Colonic mucosa (tissue), 4 donors: ENCODE data around the gene CORO2A. TPM values are rescaled to one million over a fixed set of nuclear protein-coding genes. Genes with fewer than 3 reads are reported as not detected.
"Not testable (repeated sequence)": the region's sequence is repeated elsewhere in the genome, so short reads cannot be mapped to it uniquely, and the experiment has no call there.

Source experiments
- DNase-seq: peaks from one replicate; pipeline ENCODE4 v3.0.0-alpha.2; 2020
- H3K27ac ChIP-seq: fragments of 200-600 bp; one replicate; pipeline ENCODE4 v1.8.0; 2021
- H3K27me3 ChIP-seq: fragments of 200-600 bp; one replicate; pipeline ENCODE4 v1.8.0; 2021
- H3K36me3 ChIP-seq: fragments of 200-600 bp; one replicate; pipeline ENCODE4 v1.8.0; 2021
- H3K4me1 ChIP-seq: fragments of 200-600 bp; one replicate; pipeline ENCODE4 v1.8.0; 2021; ENCODE audit warnings: mild to moderate bottlenecking
- H3K4me3 ChIP-seq: fragments of 200-600 bp; one replicate; pipeline ENCODE4 v1.8.0; 2021
- H3K9ac ChIP-seq, 2 donors: one replicate each; pipeline ENCODE4 v1.7.0; 2013; ENCODE audit warnings: control low read depth in 2 of 2, low read depth in 2 of 2, low read length in 2 of 2
- H3K9me3 ChIP-seq: fragments of 200-600 bp; one replicate; pipeline ENCODE4 v1.8.0; 2021
- CTCF ChIP-seq: fragments of 200-600 bp; IDR thresholded peaks from one replicate; pipeline ENCODE4 v1.8.0; 2022; ENCODE audit warnings: antibody characterized with exemption, mild to moderate bottlenecking
- intact Hi-C: fragments of 100-400 bp; cut with DNase I; formaldehyde crosslinking; loops from one replicate; pipeline ENCODE4 v1.14.1; 2022
- total RNA-seq, 2 donors: library from RNA; stranded (reverse); fragmentation: NEBNext Ultra II Directional in 1 of 2; extraction: Animal tissue kit (Norgen Biotek cat#: 25700) in 1 of 2; gene quantifications; one replicate each; pipeline ENCODE4 v1.2.1, GENCODE V29; 2021
- donor health status: healthy.
- donor health status: DM: no; HTN: no; CAD: no.
- donor health status: DM: no; HTN: no; CAD: no.

CORO2A gene
- total RNA-seq, 2 donors from 2014 or later = 53.8 to 68.1 TPM

GRCh38 chr9:98127226-98127625 is 65.2 kb downstream of the CORO2A start:
- no peak for DNase-seq
- no peaks in the 10 kb centered on the region for H3K36me3 ChIP-seq
- H3K9ac ChIP-seq = no peak overlapping the region

GRCh38 chr9:98124637-98125426 is 67.6 kb downstream of the CORO2A start:
- Histone ChIP-seq H3K27me3 (no peaks in the 10 kb centered on the region), H3K9ac (no peak overlapping the region), H3K27ac (no peak overlapping the region), H3K36me3 (no peaks in the 10 kb centered on the region), H3K4me1 (peaks cover 4% of the 10 kb centered on the region), H3K4me3 (no peak overlapping the region), H3K9me3 (no peaks in the 10 kb centered on the region)
- intact Hi-C loops = no loop called here
- TF ChIP-seq CTCF = no peak
- DNase-seq = no peak

More at GRCh38 chr9:98127226-98127625, 65.2 kb downstream of the CORO2A start:
- Histone ChIP-seq H3K27me3 (no peaks in the 10 kb centered on the region), H3K27ac (no peak overlapping the region), H3K4me1 (no peaks in the 10 kb centered on the region), H3K4me3 (no peak overlapping the region), H3K9me3 (no peaks in the 10 kb centered on the region)
- no peak for TF ChIP-seq CTCF
- intact Hi-C loops = no loop called here

- intact Hi-C loops, H3K4me3 ChIP-seq, H3K27ac ChIP-seq, DNase-seq, H3K9ac ChIP-seq, H3K9me3 ChIP-seq, H3K27me3 ChIP-seq, H3K36me3 ChIP-seq, H3K4me1 ChIP-seq: not testable (repeated sequence)
Observed at GRCh38 chr9:98124091-98124490, 68.3 kb downstream of the CORO2A start.

GRCh38 chr9:98121058-98121457 is 71.4 kb downstream of the CORO2A start:
- H3K9me3 ChIP-seq = no peaks in the 10 kb centered on the region
- intact Hi-C loops = no loop called here

GRCh38 chr9:98120476-98120875 is 72.0 kb downstream of the CORO2A start:
- H3K9ac ChIP-seq = peak overlapping the region in 1 of 2 donors; percentile 48
- no peaks in the 10 kb centered on the region for H3K27me3 ChIP-seq
- peaks cover 4% of the 10 kb centered on the region for H3K4me1 ChIP-seq
- no peak overlapping the region for H3K4me3 ChIP-seq
- no peak for TF ChIP-seq CTCF
- DNase-seq = peak; percentile 76
- no peaks in the 10 kb centered on the region for H3K36me3 ChIP-seq
- intact Hi-C loops = no loop called here
- no peaks in the 10 kb centered on the region for H3K9me3 ChIP-seq
- peak overlapping the region; percentile 96 for H3K27ac ChIP-seq

More at GRCh38 chr9:98121058-98121457, 71.4 kb downstream of the CORO2A start:
- Histone ChIP-seq H3K27me3 (no peaks in the 10 kb centered on the region), H3K36me3 (no peaks in the 10 kb centered on the region), H3K27ac (peak overlapping the region; percentile 96), H3K9ac (no peak overlapping the region), H3K4me1 (peaks cover 4% of the 10 kb centered on the region), H3K4me3 (no peak overlapping the region)
- DNase-seq = peak; percentile 80
- TF ChIP-seq CTCF = no peak
